K562 (cell line): ENCODE data around the gene RHEX. TPM values are rescaled to one million over a fixed set of nuclear protein-coding genes. Genes with fewer than 3 reads are reported as not detected.

Source experiments
- CBFB ChIP-seq: sonication (generic); formaldehyde crosslinking; IDR thresholded peaks from 2 replicates; pipeline ENCODE4 v1.4.0; 2020; ENCODE audit warnings: mild to moderate bottlenecking, missing genetic modification reagents
- DPF2 ChIP-seq: fragments of 450-650 bp; IDR thresholded peaks from 2 replicates; pipeline ENCODE4 v1.6.1; 2016
- ELF4 ChIP-seq: fragments of 450-650 bp; formaldehyde crosslinking; IDR thresholded peaks from 2 replicates; pipeline ENCODE4 v1.4.0; 2022; ENCODE audit warnings: missing genetic modification characterization
- ERF ChIP-seq: fragments of 450-650 bp; formaldehyde crosslinking; IDR thresholded peaks from 2 replicates; pipeline ENCODE4 v1.4.0; 2020; ENCODE audit warnings: mild to moderate bottlenecking, mixed read lengths
- FOXJ2 ChIP-seq: fragments of 200-800 bp; sonication (Bioruptor generic); IDR thresholded peaks from 2 replicates; pipeline ENCODE4 v1.6.1; 2016; ENCODE audit warnings: missing genetic modification characterization, missing compliant biosample characterization
- HDAC1 ChIP-seq, 2 experiments: fragments of 450-650 bp; IDR thresholded peaks; 2 replicates each; pipeline ENCODE4 v1.6.1; 2016 to 2017; ENCODE audit warnings: inconsistent platforms in 1 of 2, mild to moderate bottlenecking in 1 of 2, moderate library complexity in 1 of 2
- JUND ChIP-seq, 2 experiments: IDR thresholded peaks; 2 replicates in 1 of 2; 3 replicates in 1 of 2; pipeline ENCODE4 v1.6.1; 2011; ENCODE audit warnings: borderline replicate concordance in 2 of 2, low read depth in 2 of 2, low read length in 2 of 2, improper control_type of control experiment in 1 of 2, missing biosample characterization in 1 of 2, missing genetic modification characterization in 1 of 2, missing genetic modification reagents in 1 of 2
- KLF1 ChIP-seq: fragments of 450-650 bp; IDR thresholded peaks from 2 replicates; pipeline ENCODE4 v1.6.1; 2016; ENCODE audit warnings: missing genetic modification characterization, missing compliant biosample characterization
- SP1 ChIP-seq: sonication (generic); formaldehyde crosslinking; IDR thresholded peaks from 2 replicates; pipeline ENCODE4 v1.8.1; 2022; ENCODE audit warnings: mild to moderate bottlenecking, missing genetic modification reagents
- ZNF384 ChIP-seq: IDR thresholded peaks from 2 replicates; pipeline ENCODE4 v1.6.1; 2012; ENCODE audit warnings: low read depth, low read length, improper control_type of control experiment
- ZNF407 ChIP-seq: fragments of 450-650 bp; IDR thresholded peaks from 2 replicates; pipeline ENCODE4 v1.6.1; 2016; ENCODE audit warnings: low read depth
- ZNF57 ChIP-seq: fragments of 450-650 bp; formaldehyde crosslinking; IDR thresholded peaks from 2 replicates; pipeline ENCODE4 v1.4.0; 2020; ENCODE audit warnings: mild to moderate bottlenecking, moderate library complexity
- ZNF639 ChIP-seq, 2 experiments: fragments of 200-800 bp in 1 of 2; sonication (Bioruptor generic) in 1 of 2; sonication (generic) in 1 of 2; formaldehyde crosslinking in 1 of 2; IDR thresholded peaks in 1 of 2; conservative IDR thresholded peaks in 1 of 2; 2 replicates each; pipeline versions ENCODE4 v1.5.0 to v1.6.1; 2016 to 2020; ENCODE audit warnings: missing compliant biosample characterization in 1 of 2, missing genetic modification characterization in 1 of 2, missing genetic modification reagents in 1 of 2
- ZSCAN32 ChIP-seq: fragments of 450-650 bp; formaldehyde crosslinking; IDR thresholded peaks from 2 replicates; pipeline ENCODE4 v1.4.0; 2020; ENCODE audit warnings: mild to moderate bottlenecking, moderate library complexity
- polyA plus RNA-seq, 8 experiments: library from polyadenylated mRNA; depleted of rRNA in 4 of 8; stranded (reverse) in 5 of 8; unstranded in 3 of 8; fragments of >200 nt; fragmentation: Nextera tagmentation in 2 of 8; fragmentation: Illumina TruSeq in 1 of 8; extraction: Ambion mirVana in 2 of 8; extraction: Trizol in 1 of 8; gene quantifications; 2 replicates each; pipeline versions ENCODE4 v1.2.1 to v1.2.3, GENCODE V29; 2011 to 2014; ENCODE audit warnings: inconsistent platforms in 1 of 8, missing spikeins in 1 of 8
- total RNA-seq, 7 experiments: library from RNA; depleted of rRNA in 6 of 7; stranded (reverse); fragments of >200 nt in 6 of 7; fragmentation: Illumina TruSeq in 2 of 7; extraction: Trizol in 2 of 7; gene quantifications; 2 replicates each; pipeline versions ENCODE4 v1.2.1 to v1.2.3, GENCODE V29; 2011 to 2021; ENCODE audit warnings: low replicate concordance in 1 of 7
- TF ChIP-seq, protein P1 (sequence below): sonication (generic); formaldehyde crosslinking; IDR thresholded peaks from 2 replicates; pipeline ENCODE4 v1.8.0; 2022; ENCODE audit warnings: mild to moderate bottlenecking, missing genetic modification reagents
- TF ChIP-seq, protein P2 (sequence below): fragments of 200-400 bp; formaldehyde crosslinking; IDR thresholded peaks from 2 replicates; pipeline ENCODE4 v1.6.1; 2017; ENCODE audit warnings: mild to moderate bottlenecking, low read depth, low read length, moderate library complexity

Gene RHEX
- total and polyA plus RNA-seq, 9 of the 15 experiments (the other 6 are each of a cell fraction or from before 2014, with no cell fraction given): not detected

- TF ChIP-seq ZNF407: no peak
- TF ChIP-seq SP1 (CRISPR knock-in tag): no peak
- 0 out of 4 replicates have a peak, but pooled peaks of 1 of the 2 experiments have one; percentile 25 for TF ChIP-seq HDAC1 (IDR thresholded peaks at IDR 0.05)
- no peak for TF ChIP-seq ZSCAN32 (CRISPR knock-in tag)
- TF ChIP-seq FOXJ2: peak; percentile 95
- TF ChIP-seq, protein P1, sequence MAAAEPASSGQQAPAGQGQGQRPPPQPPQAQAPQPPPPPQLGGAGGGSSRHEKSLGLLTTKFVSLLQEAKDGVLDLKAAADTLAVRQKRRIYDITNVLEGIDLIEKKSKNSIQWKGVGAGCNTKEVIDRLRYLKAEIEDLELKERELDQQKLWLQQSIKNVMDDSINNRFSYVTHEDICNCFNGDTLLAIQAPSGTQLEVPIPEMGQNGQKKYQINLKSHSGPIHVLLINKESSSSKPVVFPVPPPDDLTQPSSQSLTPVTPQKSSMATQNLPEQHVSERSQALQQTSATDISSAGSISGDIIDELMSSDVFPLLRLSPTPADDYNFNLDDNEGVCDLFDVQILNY (CRISPR knock-in tag): no peak
- no peak for TF ChIP-seq ERF (CRISPR knock-in tag)
- peak; percentile 38; the same call in 1 of the 2 replicates for TF ChIP-seq ELF4 (CRISPR knock-in tag)
- TF ChIP-seq, protein P2, sequence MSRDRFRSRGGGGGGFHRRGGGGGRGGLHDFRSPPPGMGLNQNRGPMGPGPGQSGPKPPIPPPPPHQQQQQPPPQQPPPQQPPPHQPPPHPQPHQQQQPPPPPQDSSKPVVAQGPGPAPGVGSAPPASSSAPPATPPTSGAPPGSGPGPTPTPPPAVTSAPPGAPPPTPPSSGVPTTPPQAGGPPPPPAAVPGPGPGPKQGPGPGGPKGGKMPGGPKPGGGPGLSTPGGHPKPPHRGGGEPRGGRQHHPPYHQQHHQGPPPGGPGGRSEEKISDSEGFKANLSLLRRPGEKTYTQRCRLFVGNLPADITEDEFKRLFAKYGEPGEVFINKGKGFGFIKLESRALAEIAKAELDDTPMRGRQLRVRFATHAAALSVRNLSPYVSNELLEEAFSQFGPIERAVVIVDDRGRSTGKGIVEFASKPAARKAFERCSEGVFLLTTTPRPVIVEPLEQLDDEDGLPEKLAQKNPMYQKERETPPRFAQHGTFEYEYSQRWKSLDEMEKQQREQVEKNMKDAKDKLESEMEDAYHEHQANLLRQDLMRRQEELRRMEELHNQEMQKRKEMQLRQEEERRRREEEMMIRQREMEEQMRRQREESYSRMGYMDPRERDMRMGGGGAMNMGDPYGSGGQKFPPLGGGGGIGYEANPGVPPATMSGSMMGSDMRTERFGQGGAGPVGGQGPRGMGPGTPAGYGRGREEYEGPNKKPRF: no peak
- TF ChIP-seq JUND (IDR thresholded peaks at IDR 0.05; ENCODE audit: borderline replicate concordance, low read depth, low read length): peak; percentile 74
- TF ChIP-seq JUND (tag; IDR thresholded peaks at IDR 0.05; ENCODE audit: borderline replicate concordance, low read depth, low read length): peak; percentile 57; the same call in 2 of the 3 replicates
- peak in 1 of 2 experiments; percentile 78; a peak in 2 of 4 replicates for TF ChIP-seq ZNF639 (CRISPR knock-in tag; conservative IDR thresholded peaks at IDR 0.05 in 1 of 2, IDR thresholded peaks at IDR 0.05 in 1 of 2)
- no peak for TF ChIP-seq ZNF57 (CRISPR knock-in tag)
- TF ChIP-seq DPF2: peak; percentile 83
- peak; percentile 81 for TF ChIP-seq ZNF384
- no peak for TF ChIP-seq KLF1
- no peak for TF ChIP-seq CBFB (CRISPR knock-in tag)
These were observed 21.9 kb downstream of the RHEX start (continued) for GRCh38 chr1:206074839-206075238.
